Measurements from ENCODE around the gene CHST11.
A peak's percentile ranks its signal among the peaks of the same experiment; 100 is the strongest.
"Not testable (repeated sequence)": the region's sequence is repeated elsewhere in the genome, so short reads cannot be mapped to it uniquely, and the experiment has no call there.

Gene CHST11

DNA sequence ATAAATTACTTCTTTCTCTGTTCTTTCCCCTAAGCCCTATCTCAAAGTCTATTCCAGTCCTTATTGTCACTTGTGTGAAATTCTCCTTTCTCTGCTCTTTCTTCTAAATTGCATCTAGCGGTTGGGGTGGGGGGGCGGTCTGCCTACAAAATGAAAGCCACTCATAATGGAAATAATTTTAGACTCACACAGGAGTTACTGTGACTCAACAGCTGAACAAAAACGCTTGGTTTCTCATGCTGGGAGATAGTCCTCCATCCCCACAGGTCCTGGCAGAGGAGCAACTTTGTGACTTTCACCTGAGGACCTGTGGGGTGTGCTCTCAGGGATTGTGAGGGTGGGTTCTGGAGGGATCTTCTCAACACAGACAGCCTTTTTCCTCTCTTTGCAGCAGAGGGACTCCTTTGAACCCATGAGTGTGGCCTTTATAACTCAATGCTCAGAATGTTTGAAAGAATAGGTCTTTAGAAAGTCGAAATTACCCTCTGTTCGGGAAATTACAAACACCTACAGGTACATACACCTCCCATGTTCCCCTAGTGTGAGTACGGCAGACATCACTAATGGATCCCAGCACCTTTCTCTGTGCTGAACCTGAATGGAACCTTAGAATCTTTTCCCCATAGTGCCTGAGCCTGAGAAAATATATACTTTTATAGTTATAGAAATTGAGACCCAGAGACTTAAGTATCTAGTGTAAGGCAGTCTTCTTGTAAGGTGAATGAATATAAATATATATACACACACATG is 109.7 kb downstream of the CHST11 start:
- no peak for DNase-seq

DNA sequence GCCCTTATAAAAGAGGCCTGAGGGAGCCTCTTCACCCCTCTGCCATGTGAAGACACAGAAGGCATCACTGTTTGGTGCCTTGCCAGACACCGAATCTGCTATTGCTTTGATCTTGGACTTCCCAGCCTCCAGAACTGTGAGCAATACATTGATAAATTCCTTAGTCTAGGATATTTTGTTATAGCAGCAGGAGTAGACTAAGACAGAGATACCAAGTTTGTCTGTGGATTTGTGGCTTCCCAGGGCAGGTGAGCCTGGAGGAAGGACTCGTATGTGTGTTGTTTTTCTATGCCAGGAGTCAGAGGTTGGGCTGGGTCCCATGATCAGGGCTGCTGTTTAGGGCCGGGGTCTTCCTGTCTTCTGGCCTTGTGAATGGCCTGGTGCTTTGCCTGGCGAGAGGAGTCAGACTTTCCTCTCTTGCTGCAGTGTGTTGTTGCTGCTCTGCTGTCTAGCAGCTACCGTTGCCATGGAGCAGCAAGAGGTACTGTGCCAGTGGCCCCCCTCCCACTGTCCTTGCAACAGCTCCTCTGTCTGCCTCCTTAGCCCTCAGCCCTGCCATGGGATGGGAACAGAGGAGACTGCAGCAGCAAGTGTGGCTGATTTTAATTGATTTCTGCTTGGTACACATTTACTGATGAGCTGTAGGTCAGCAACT is 111.2 kb downstream of the CHST11 start:
- no peak for DNase-seq

DNA sequence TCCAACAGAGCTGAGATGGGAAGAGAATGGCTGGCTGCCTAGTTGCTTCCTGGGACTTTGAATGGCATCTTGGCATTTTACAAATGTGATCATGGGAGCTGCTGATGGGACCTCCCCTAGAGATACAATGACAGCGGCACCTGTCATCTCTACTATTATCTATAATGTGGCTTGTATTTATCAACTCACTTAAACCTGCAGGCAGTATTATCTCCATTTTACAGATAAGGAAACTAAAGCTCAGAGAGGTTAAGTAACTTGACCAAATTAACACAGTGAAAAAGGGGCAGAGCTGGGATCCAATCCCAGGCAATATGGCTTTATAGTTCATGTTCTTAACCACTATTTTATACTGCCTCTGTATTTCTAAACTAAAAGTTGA is 111.7 kb downstream of the CHST11 start:
- DNase-seq: no peak

DNA sequence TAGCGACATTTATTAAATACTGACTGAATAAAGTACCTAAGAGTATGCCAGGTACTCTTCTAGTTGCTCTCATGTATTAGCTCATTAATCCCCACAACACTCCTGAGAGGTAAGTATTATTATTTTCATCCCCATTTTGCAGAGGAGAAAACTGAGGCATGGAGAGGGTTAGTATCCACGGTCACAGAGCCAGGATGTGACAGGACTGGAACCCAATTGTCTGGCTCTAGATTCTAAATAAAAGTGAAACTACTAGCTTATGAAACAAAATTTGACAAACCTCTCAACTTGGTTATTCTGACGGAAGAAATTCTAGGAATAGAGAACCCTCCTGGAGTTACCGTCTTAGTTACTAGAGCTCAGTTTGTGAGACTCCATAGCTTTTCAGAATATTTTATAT is 112.2 kb downstream of the CHST11 start:
- no peak for DNase-seq

GRCh38 chr12:104569346-104570173 is 112.8 kb downstream of the CHST11 start:
- no peak for DNase-seq

- DNase-seq: no peak
These were observed 113.6 kb downstream of the CHST11 start for GRCh38 chr12:104570174-104570907.

- no peak for DNase-seq
These were observed 114.6 kb downstream of the CHST11 start for GRCh38 chr12:104571328-104571727.

DNA sequence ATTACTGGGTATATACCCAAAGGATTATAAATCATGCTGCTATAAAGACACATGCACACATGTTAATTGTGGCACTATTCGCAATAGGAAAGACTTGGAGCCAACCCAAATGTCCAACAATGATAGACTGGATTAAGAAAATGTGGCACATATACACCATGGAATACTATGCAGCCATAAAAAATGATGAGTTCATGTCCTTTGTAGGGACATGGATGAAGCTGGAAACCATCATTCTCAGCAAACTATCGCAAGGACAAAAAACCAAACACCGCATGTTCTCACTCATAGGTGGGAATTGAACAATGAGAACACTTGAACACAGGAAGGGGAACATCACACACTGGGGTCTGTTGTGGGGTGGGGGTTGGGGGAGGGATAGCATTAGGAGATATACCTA is 117.6 kb downstream of the CHST11 start:
- DNase-seq: not testable (repeated sequence)

GRCh38 chr12:104574758-104575157 is 118.0 kb downstream of the CHST11 start:
- not testable (repeated sequence) for DNase-seq

- DNase-seq: no peak
These were observed 118.9 kb downstream of the CHST11 start for GRCh38 chr12:104575442-104576186.

DNA sequence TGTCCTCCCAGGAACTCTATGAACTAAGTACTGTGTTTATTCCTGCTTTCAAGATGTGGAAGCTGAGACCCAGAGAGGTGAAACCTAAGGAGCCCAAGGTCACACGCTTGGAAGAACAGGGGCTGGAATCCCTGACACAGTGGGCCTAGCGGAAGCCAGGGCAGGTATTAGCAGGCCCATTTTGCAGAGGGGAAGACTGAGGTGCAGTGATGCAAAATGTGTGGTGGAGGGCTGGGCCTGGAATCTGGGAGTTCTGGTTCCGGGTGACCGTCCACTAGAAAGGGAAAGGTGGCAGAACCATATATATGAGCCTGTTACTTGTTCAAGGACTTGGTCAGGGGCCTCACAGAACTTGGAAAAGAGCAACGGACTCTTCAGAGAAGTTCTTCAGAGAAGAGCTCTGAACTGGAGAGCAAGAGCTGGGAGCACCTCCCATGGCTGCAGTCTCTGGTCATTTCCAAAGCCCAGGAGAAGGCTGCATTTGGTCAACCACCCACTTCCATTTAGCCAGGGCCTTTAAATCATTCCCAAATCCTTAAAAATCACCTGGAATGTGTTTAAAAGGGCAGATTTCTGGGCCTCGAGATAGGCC is 119.5 kb downstream of the CHST11 start:
- no peak for DNase-seq

- no peak for DNase-seq
These were observed 120.3 kb downstream of the CHST11 start for GRCh38 chr12:104576980-104577580.

- peak; percentile 85 for DNase-seq
These were observed 120.8 kb downstream of the CHST11 start for GRCh38 chr12:104577581-104577981.

- DNase-seq: peak; percentile 94
These were observed 121.7 kb downstream of the CHST11 start for GRCh38 chr12:104578453-104578852.

DNA sequence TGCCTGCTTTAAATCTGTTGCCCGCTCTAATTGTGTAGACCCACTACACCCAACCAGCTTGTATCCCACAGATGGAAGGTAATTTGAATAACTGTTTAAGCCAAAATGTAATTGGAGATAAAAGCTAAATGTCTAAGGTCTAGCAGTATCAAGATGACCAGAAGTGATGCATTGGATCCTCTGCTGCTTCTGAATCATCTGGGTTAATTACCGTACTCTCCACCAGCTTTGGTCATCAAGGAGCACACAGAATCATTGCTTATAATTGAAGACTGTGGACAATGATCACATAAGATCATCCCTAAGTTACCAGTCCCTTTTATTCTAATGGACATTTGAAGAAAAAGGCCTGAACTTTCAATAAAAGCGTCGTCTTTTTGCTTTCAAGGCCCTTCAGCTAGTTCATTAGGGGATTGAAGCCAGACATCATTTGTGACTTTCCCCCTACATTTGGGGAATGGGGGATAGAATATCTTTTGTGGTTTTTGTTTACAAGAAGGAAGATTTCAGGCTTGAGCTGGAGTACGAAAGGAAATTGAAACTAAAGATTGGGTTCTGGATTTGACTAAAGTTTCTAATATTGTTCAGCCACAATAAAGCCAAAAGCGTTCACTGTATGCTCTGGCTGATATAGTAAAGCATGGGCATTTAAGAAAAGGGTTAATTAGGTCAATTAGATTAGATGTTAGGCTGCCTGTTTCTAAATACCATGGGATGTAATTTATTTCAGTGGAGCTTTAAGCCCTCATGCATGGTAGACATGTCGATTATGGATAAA is 123.2 kb downstream of the CHST11 start:
- DNase-seq: no peak

- no peak for DNase-seq
These were observed 124.3 kb downstream of the CHST11 start for GRCh38 chr12:104581005-104581570.

- DNase-seq: no peak
These were observed 126.0 kb downstream of the CHST11 start for GRCh38 chr12:104582739-104583138.

DNA sequence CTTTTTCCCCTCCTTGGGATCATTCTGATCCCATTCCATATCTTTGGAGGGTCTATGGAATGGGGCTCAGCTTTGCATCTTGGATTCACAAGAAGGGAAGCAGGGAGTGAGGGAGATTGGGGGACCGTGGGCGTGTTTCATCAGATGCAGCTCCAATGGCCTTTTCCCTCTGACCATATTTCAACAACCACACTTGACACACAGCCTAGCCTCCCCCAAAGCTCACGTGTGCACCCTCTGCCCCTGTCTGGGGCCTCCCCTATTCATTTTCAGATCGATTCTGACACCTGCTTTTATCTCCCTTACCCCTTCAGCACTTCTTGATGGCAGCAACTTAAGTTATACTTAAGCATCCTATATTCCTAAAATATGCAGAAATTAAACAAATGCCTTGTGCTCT is 126.6 kb downstream of the CHST11 start:
- DNase-seq: no peak

DNA sequence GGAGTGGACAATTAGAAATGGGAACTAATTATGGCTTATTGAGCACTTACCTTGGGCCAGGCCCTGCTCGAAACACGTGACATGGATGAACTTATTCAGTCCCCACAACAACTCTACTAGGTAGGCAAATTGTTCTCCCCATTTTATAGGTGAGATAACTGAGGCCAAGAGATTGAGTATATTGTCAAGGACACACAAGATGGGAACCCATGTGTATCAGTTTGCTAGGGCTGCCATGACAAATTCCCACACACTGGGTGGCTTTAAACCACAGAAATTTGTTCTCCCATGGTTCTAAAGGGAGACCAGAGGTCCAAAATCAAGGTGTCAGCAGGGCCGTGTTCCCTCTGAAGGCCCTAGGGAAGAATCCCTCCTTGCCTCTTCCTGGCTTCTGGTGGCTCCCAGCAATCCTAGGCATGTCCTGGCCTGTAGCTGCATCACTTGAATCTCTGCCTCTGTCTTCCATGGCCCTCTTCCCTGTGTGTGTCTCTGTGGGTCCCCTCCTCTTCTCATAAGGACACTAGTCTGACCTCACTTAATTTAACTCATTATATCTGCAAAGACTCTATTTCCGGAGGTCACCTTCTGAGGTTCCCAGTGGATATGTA is 128.8 kb downstream of the CHST11 start:
- DNase-seq: no peak
